Vagina (tissue), 2 donors: ENCODE results near the gene EFNA3. TPM values are rescaled to one million over a fixed set of nuclear protein-coding genes. Genes with fewer than 3 reads are reported as not detected.

Experiments
- DNase-seq, 2 donors: peaks; one replicate each; pipeline ENCODE4 v3.0.0-alpha.2; 2017; ENCODE audit errors: extremely low spot score in 2 of 2
- H3K27ac ChIP-seq: fragments of 200-600 bp; sonication (generic); one replicate; pipeline ENCODE4 v1.5.1; 2019
- H3K27me3 ChIP-seq: fragments of 200-600 bp; sonication (generic); one replicate; pipeline ENCODE4 v1.5.1; 2019
- H3K36me3 ChIP-seq, 2 donors: fragments of 200-600 bp; sonication (generic); one replicate each; pipeline ENCODE4 v1.5.1; 2017 to 2019
- H3K4me1 ChIP-seq: fragments of 200-600 bp; sonication (generic); one replicate; pipeline ENCODE4 v1.5.1; 2019
- H3K4me3 ChIP-seq, 2 donors: fragments of 200-600 bp; sonication (generic); 1 replicate in 1 of 2; 2 replicates in 1 of 2; pipeline ENCODE4 v1.5.1; 2016 to 2019
- H3K9me3 ChIP-seq: fragments of 200-600 bp; sonication (generic); one replicate; pipeline ENCODE4 v1.5.1; 2019
- CTCF ChIP-seq, 3 experiments: fragments of 450-650 bp in 2 of 3; fragments of 200-600 bp in 1 of 3; sonication (generic) in 1 of 3; IDR thresholded peaks; one replicate each; pipeline ENCODE4 v1.5.1; 2017 to 2019; ENCODE audit warnings: antibody characterized with exemption in 3 of 3, mild to moderate bottlenecking in 2 of 3, moderate library complexity in 2 of 3
- POLR2A ChIP-seq, 2 donors: fragments of 450-650 bp; IDR thresholded peaks; one replicate each; pipeline ENCODE4 v1.6.1; 2017; ENCODE audit warnings: antibody characterized with exemption in 2 of 2, mild to moderate bottlenecking in 2 of 2, moderate library complexity in 2 of 2
- POLR2AphosphoS5 ChIP-seq, 2 donors: sonication (generic); formaldehyde crosslinking; IDR thresholded peaks; one replicate each; pipeline ENCODE4 v1.9.0; 2017; ENCODE audit warnings: antibody characterized with exemption in 2 of 2, mild to moderate bottlenecking in 2 of 2, low read depth in 1 of 2; ENCODE audit not compliant: insufficient read depth in 1 of 2
- intact Hi-C: fragments of 100-400 bp; cut with DNase I; formaldehyde crosslinking; loops from one replicate; pipeline ENCODE4 v1.15.1; 2023
- total RNA-seq: library from RNA; depleted of rRNA; stranded (reverse); fragments of >200 nt; gene quantifications from one replicate; pipeline ENCODE4 v1.2.3, GENCODE V29; 2016

EFNA3 gene
- total RNA-seq, 1 donor from 2014 or later = 22.3 TPM

- no peak for DNase-seq
- no peak overlapping the region for H3K27ac ChIP-seq
These were observed 17.9 kb upstream of the EFNA3 start for GRCh38 chr1:155060736-155061135.

GRCh38 chr1:155061381-155062150 is 17.1 kb upstream of the EFNA3 start:
- H3K4me3 ChIP-seq = no peak overlapping the region
- H3K27ac ChIP-seq = no peak overlapping the region
- peaks cover 34% of the 10 kb centered on the region for H3K4me1 ChIP-seq
- TF ChIP-seq POLR2AphosphoS5 (IDR thresholded peaks at IDR 0.05; ENCODE audit: insufficient read depth in 1 of 2, low read depth in 1 of 2) (peak in 1 of 2 donors; percentile 32), POLR2A (IDR thresholded peaks at IDR 0.05) (no peak), CTCF (IDR thresholded peaks at IDR 0.05) (peak; percentile 97 to 98 (median 98))
- H3K9me3 ChIP-seq = no peaks in the 10 kb centered on the region
- no peaks in the 10 kb centered on the region for H3K27me3 ChIP-seq
- H3K36me3 ChIP-seq = peaks cover 0 to 44% of the 10 kb centered on the region in 2 donors
- no peak for DNase-seq
- intact Hi-C loops = loop anchor here (2.0 to 10.0 kb wide), 4 partner anchors 23 to 497 kb away; partner anchors contain the start of genes CHRNB2, PMVK and PYGO2

More at GRCh38 chr1:155060736-155061135, 17.9 kb upstream of the EFNA3 start:
- TF ChIP-seq POLR2A (IDR thresholded peaks at IDR 0.05) (no peak), POLR2AphosphoS5 (IDR thresholded peaks at IDR 0.05; ENCODE audit: insufficient read depth in 1 of 2, low read depth in 1 of 2) (no peak), CTCF (IDR thresholded peaks at IDR 0.05) (no peak)
- Histone ChIP-seq H3K4me3 (no peak overlapping the region), H3K4me1 (peaks cover 34% of the 10 kb centered on the region), H3K36me3 (peaks cover 0 to 52% of the 10 kb centered on the region in 2 donors), H3K9me3 (no peaks in the 10 kb centered on the region), H3K27me3 (no peaks in the 10 kb centered on the region)
- intact Hi-C loops = loop anchor here (5.0 to 10.0 kb wide), 3 partner anchors 96 to 496 kb away; partner anchors contain the start of genes CHRNB2, PMVK and PYGO2

GRCh38 chr1:155062151-155062686 is 16.4 kb upstream of the EFNA3 start:
- peak overlapping the region in 1 of 2 donors; percentile 71 for H3K4me3 ChIP-seq
- no peaks in the 10 kb centered on the region for H3K9me3 ChIP-seq
- no peak for DNase-seq
- H3K27ac ChIP-seq = peak overlapping the region; percentile 79
- TF ChIP-seq CTCF (IDR thresholded peaks at IDR 0.05) (no peak), POLR2AphosphoS5 (IDR thresholded peaks at IDR 0.05; ENCODE audit: insufficient read depth in 1 of 2, low read depth in 1 of 2) (no peak), POLR2A (IDR thresholded peaks at IDR 0.05) (no peak)
- intact Hi-C loops = loop anchor here (2.0 to 10.0 kb wide), 4 partner anchors 23 to 497 kb away; partner anchors contain the start of genes CHRNB2, PMVK and PYGO2
- H3K4me1 ChIP-seq = peaks cover 34% of the 10 kb centered on the region
- H3K36me3 ChIP-seq = peaks cover 0 to 37% of the 10 kb centered on the region in 2 donors
- no peaks in the 10 kb centered on the region for H3K27me3 ChIP-seq

GRCh38 chr1:155062702-155063411 is 15.8 kb upstream of the EFNA3 start:
- H3K27ac ChIP-seq = peak overlapping the region; percentile 79

More at GRCh38 chr1:155062702-155063411, 15.8 kb upstream of the EFNA3 start:
- peak; percentile 52 to 73 (median 58) for TF ChIP-seq CTCF (IDR thresholded peaks at IDR 0.05)
- TF ChIP-seq POLR2AphosphoS5 (IDR thresholded peaks at IDR 0.05; ENCODE audit: insufficient read depth in 1 of 2, low read depth in 1 of 2) = no peak
- no peak for TF ChIP-seq POLR2A (IDR thresholded peaks at IDR 0.05)
- peaks cover 34% of the 10 kb centered on the region for H3K4me1 ChIP-seq
- peak overlapping the region; percentile 71 to 84 for H3K4me3 ChIP-seq
- H3K36me3 ChIP-seq = peaks cover 0 to 31% of the 10 kb centered on the region in 2 donors
- no peaks in the 10 kb centered on the region for H3K27me3 ChIP-seq
- no peak for DNase-seq
- intact Hi-C loops = loop anchor here (2.0 to 10.0 kb wide), 4 partner anchors 22 to 498 kb away; partner anchors contain the start of genes CHRNB2, PMVK and PYGO2
- H3K9me3 ChIP-seq = no peaks in the 10 kb centered on the region
